HTERT RPE-1 (cell line): ENCODE data around the gene TXNRD3.

Experiments
- in situ Hi-C: fragments of 300-500 bp; cut with MboI; formaldehyde crosslinking; loops from 4 replicates; pipeline ENCODE4 v1.14.3; 2020; ENCODE audit warnings: low sequenced_read_pairs

TXNRD3 gene

GRCh38 chr3:126672741-126673140 lies 17.8 kb upstream of the TXNRD3 start:
- in situ Hi-C loops: no loop called here

- in situ Hi-C loops: no loop called here
Measured at GRCh38 chr3:126672340-126672739, 17.4 kb upstream of the TXNRD3 start.

GRCh38 chr3:126671521-126671920 lies 16.6 kb upstream of the TXNRD3 start:
- in situ Hi-C loops: no loop called here

- in situ Hi-C loops: no loop called here
Measured at GRCh38 chr3:126668450-126669401, 13.8 kb upstream of the TXNRD3 start.

GRCh38 chr3:126667631-126668449 lies 12.9 kb upstream of the TXNRD3 start:
- in situ Hi-C loops: no loop called here

GRCh38 chr3:126666658-126667528 lies 12.0 kb upstream of the TXNRD3 start:
- in situ Hi-C loops: no loop called here

- in situ Hi-C loops: no loop called here
Measured at GRCh38 chr3:126665959-126666657, 11.2 kb upstream of the TXNRD3 start.

- in situ Hi-C loops: no loop called here
Measured at GRCh38 chr3:126665221-126665936, 10.5 kb upstream of the TXNRD3 start.

- in situ Hi-C loops: no loop called here
Measured at GRCh38 chr3:126664591-126665214, 9.8 kb upstream of the TXNRD3 start.

- in situ Hi-C loops: no loop called here
Measured at GRCh38 chr3:126663750-126664149, 8.8 kb upstream of the TXNRD3 start.

GRCh38 chr3:126663257-126663656 lies 8.3 kb upstream of the TXNRD3 start:
- in situ Hi-C loops: no loop called here

GRCh38 chr3:126661532-126662364 lies 6.8 kb upstream of the TXNRD3 start:
- in situ Hi-C loops: no loop called here

- in situ Hi-C loops: no loop called here
Measured at GRCh38 chr3:126659915-126660886, 5.3 kb upstream of the TXNRD3 start.

- in situ Hi-C loops: no loop called here
Measured at GRCh38 chr3:126658584-126658983, 3.7 kb upstream of the TXNRD3 start.

GRCh38 chr3:126657901-126658300 lies 3.0 kb upstream of the TXNRD3 start:
- in situ Hi-C loops: no loop called here

GRCh38 chr3:126656371-126657134 lies 1.6 kb upstream of the TXNRD3 start:
- in situ Hi-C loops: no loop called here
